Fibroblast of peridontal ligament (primary cell): ENCODE results near the gene SH2D4B.

Source experiments
- DNase-seq: peaks from one replicate; pipeline ENCODE4 v3.0.0-alpha.2; 2010; ENCODE audit errors: extremely low read depth

The SH2D4B gene

DNA sequence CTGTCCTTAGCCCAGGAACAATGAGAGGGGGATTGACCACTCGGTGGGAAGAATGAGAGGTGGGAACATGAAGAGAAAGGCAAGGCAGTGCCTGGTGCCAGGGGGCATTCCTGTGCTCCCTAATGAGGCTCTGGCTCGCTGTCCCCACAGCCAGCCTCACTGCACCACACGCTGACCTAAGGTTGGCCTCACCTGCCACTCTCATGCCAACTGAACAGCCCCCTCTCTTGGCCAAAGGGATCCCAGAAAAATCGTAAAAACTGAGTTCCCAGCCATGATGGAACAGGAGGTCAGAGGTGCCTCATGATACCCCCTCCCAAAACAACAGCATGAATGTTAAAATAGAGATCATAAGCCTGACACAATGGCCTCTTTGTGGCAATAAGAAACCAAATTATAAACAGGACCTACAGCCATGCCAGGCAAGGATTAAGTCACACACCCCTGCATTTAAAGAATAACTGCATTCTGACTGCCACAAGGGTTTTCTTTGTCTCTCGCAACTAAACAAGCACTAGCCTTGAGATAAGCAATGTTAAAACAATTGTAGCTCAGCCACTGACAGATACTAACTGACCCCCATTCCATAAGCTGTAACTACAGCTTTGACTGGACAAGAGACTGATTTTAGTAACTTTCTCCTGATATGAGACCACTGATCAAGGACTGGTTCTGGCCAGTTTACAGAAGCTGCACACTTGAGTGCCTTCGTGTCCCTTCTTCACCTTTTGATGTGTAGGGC lies 149.2 kb downstream of the SH2D4B start:
- no peak for DNase-seq

DNA sequence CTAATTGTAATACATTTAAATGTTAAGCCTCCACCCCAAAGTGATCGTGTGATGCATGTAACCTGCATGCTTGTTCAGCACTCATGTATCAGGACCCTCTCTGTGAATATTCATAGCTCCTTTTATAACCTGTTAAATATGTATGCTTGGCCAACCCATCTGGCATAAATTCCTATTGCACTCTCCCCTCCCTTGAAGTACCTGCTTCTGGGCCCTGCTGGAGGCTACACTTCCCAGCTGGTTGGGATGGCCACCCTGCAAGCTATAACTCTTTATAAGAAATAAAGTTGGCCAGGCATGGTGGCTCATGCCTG lies 149.7 kb downstream of the SH2D4B start:
- DNase-seq, result no peak

DNA sequence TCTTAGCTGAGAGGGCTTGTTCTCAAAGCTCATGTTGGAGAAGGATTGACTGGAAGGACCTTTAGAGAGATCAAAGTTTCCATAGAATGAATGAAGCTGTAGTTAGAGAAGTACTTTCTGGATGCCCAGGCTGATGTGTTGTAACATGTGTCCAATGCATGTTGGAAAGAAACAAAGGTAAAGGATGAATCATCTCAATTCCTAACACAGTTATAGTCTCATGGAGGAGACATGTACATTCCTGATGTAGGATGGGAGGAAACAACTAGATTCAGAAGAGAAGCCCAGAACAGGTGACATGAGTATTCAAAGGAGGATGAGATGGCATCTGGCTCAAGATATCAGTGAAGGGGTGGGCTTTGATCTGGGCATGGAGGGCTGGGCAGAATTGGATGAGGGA lies 152.7 kb downstream of the SH2D4B start:
- no peak for DNase-seq

DNA sequence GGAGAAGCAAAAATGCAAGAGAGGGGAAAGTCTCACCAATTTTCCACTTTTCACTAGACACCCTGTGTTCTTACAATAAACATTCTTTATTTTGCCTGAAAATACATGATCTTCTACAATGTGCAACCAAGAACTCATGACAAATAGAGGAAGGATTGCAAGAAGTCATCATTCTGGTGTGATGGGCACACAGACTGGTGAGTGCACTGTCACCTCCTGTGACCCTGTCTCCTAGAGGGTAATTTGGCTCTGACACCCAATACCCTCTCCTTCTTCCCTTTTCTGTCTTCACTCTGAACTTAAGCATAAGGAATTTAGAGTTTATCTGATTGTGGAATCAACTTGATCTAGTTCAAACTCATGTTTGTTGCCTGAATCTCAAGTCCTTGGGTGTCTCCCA lies 153.7 kb downstream of the SH2D4B start:
- no peak for DNase-seq

DNA sequence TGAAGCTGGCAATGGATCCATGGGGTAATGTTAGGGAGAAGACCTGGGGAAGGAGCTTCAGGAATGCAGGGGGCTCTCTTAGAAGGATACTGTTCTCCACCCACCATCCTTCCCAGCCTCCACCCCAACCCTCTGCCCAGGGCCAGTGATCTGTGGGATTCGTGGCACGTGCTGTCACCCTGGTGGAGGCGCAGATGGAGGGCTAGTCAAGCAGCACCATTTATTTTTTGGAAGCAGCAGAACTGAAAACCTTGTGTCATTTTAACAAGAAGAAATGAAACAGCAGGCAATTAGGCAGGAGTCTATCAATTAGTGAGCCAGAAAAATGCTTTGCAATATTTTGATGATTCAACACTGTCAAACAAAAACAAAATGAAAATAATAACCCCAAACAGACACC lies 155.9 kb downstream of the SH2D4B start:
- DNase-seq, result no peak

DNA sequence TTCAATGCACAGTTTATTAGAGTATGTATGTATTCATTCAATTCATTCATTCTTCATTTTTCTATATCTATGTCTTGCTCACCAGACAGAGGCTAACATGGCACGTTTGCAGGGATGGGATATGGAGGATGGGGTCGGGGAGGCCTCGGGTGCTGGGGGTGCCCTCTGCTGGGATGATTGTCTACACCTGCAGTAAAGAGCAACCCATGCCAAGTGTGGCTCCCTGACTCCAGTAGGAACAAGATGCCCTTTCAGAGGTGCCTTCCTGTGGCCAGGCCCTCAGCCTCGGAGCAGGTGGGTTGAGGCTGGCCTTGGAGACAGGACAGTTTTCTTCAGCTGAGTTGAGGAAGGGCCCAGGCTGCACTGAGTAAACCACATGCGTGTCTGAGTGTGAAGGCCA lies 157.2 kb downstream of the SH2D4B start:
- no peak for DNase-seq
